ENCODE results near the gene GBX1. TPM values are rescaled to one million over a fixed set of nuclear protein-coding genes. Genes with fewer than 3 reads are reported as not detected.

The GBX1 gene
- total RNA-seq, 1 experiment from 2014 or later, result not detected

DNA sequence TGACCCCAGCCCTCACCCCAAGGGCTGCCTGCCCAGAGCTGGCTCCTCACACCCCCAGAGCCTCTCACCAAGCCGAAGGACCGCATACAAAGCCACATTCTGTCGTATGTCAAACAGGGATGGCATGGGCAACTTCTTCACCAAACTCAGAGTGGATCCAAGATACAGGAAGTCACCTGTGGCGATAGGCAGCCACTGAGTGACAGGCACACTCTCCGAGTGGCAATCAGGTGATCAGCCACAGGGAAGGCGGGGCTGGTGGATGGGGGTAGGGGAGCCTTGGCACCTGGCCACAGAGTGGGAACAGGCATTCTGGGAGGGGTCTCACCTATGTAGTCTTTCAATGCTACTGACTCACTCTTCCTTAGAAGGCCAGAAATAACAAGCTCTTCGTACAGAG lies 26.7 kb upstream of the GBX1 start:
- no peak for DNase-seq (ENCODE audit: low read depth)

DNA sequence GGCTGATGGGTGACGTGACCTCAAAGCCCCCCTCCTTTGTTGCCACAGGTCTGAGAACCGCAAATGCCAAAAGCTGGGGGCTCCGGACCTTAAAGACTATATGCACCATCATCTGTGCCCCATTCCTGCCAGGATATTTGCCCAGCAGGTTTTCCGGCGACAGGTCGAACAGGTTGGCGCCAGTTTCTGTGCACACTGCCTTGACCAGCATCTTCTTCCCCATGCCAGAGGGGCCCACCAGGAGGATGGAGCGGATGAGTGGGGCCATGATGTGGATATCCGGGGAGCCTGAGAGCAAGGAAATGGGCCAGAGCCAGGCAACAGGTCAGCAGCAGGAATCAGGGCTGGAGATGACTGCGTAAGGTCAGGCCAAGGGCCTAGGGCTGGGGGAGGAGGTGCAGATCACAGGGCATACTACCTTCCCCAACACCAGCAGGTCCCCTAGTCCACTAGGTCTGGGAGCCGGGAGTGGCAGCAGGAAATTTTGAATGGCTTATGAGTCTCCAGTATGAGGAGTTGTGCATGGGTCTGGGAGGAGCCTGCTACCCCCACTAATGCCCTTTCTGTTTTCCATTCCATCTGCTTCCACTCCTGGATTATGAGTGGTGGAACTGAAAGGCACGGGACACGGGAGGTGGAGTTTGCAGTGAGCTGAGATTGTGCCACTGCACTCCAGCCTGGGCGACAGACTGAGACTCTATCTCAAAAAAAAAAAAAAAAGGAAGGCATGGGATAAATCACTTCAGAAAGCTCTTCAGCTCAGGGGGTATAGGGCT lies 25.9 kb upstream of the GBX1 start:
- no peak for DNase-seq (ENCODE audit: low read depth)

DNA sequence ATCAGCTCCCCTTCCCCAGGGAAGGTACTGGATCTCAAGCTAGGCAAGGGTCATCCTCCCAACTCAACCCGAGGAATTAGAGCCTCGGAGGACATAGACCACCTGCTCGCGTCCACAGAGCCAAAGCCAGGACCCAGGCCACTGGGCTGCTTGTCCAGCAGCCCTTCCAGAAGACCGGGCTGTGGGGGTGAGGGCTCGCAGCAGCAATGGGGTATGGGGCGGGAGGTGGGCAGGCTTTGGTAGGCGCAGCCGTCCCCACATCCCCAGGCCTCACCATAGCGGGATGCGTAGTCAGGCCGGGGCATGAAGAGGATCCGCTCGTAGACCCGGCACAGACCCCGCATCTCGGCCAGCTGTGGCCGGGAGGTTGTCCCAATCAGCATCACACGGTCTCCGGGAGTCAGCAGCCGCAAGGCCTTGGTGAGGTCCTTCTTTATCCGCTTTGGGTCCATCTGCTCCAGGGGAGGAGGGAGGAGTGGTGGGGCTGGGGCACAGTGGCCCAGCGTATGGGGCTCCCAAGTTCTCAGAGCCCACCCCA lies 24.6 kb upstream of the GBX1 start:
- no peak for DNase-seq (ENCODE audit: low read depth)

DNA sequence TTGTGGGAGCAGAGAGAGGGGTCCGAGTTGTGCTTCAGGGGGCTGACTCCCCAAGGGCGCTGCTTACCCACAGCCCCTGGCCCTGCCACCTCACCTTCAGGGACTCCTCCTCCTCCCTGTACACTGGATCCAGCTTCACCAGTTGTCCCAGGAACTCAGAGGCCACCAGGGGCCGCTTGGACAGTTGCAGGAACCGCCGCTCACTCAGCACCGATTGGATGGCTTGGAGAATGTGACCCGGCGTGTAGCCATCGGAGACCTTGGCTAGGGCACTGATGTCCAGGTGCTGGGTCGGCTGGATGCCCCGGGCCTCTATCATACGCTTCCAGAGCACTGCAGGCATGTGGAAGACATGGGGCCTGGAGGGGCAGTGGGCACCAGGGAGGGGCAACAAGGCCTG lies 24.1 kb upstream of the GBX1 start:
- DNase-seq (ENCODE audit: low read depth), result no peak

DNA sequence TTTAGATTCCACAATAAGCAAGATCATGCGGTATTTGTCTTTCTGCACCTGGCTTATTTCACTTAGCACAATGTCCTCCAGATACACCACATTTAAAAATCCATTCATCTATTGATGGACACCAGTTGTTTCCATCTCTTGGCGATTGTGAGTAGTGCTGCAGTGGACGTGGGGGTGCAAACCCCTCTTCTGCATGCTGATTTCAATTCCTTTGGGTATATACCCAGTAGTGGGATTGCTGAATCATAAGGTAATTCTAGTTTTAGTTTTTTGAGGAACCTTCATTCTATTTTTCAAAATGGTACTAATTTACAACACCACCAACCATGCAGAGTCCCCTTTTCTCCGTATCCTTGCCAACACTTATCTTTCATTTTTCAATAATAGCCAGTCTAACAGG lies 21.5 kb upstream of the GBX1 start:
- no peak for DNase-seq (ENCODE audit: low read depth)

DNA sequence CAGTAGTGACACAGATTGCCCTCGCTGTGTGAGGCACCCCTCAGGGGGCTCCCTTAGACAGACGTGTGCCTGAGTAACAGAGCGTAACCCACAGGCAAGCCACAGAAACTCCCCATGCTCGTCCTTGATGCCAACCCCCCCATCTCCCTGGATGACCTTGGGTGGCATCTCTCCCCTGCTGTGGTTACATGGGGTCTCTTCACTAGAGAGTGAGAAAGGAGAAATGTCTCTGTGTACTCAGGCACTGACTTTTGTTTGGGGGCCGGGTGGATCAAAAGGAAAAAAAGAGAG lies 20.7 kb upstream of the GBX1 start:
- no peak for DNase-seq (ENCODE audit: low read depth)

DNA sequence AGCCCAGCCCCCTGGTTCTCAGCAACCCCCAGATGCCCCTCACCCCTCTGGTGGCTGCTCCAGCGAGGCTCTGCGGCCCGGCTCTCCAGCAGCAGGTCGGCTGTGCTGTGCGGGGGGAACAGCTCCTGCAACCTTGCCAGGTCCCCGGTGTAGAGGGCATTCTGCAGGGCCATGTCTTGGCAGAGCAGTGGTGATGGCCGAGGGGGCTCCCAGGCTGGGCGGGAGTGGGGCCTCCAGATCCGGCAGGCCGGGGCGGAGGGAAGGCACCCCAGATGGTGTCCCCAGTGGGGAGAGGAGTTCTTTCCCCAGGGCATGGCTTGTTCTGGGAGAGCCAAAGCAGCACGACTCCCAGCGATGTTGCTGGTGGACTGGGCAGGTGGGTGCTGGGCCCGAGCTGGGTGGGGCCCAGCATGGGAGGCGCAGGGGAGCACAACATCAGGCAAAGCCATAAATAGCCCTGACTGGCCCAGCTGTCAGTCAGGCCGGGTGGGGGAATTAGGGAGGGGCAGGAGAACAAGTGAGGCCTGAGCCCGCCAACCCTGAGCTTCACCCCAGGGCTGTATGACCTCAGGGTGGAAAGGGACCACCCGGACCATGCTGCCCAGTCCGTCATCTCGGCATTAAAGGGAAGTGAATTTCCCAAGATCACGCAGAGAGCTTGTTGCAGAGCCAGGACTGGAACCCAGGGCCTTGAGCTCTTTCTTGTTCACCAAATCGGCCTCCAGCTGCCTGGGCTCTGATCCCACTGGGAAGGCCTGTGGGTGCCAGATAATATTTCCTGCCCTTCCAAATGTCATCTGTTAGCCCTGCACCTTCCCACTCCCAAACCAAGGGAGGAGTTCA lies 20.1 kb upstream of the GBX1 start:
- no peak for DNase-seq (ENCODE audit: low read depth)

DNA sequence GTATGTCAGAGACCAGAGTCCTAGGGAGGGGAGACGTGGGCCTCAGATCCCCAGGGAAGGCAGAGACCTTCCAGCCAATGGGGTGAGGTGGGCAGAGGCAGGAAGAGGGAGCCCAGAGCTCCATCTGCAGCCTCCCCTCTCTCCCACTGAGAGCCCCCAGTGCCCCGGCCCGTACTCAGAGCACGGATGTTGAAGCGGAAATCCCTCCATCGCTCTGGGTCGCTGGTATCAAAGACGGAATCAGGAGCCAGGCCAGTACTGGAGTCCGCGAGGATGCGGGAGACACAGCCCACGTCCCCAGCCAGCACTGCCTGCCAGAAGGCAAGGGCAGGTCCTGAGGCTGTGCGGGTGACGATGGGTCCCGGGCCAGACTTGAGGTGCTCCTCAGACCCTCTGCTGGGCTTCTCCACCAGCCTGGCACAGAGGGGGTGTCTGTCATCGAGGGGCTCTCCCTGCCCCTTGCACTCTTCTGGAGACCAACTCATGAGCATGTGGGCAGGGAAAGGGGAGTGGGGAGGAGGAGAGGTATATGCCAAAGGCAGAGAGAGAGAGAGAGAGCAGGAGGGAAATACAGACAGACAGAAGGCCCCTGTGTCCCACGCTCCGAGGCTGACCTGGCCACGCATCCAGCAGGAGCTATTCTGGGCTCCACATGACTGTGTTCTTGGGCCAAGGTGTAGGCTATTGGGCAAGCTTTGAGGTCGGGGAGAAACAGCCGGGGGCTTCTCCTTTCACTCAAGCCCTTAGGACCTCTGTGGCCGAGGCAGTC lies 19.3 kb upstream of the GBX1 start, which contains the start of gene ASB10:
Gene ASB10, minus strand, starts transcription at position 611 of the 769 bp plus-strand sequence. Its CDS starts 120 bp downstream, at position 491.
- DNase-seq (ENCODE audit: low read depth), result no peak

DNA sequence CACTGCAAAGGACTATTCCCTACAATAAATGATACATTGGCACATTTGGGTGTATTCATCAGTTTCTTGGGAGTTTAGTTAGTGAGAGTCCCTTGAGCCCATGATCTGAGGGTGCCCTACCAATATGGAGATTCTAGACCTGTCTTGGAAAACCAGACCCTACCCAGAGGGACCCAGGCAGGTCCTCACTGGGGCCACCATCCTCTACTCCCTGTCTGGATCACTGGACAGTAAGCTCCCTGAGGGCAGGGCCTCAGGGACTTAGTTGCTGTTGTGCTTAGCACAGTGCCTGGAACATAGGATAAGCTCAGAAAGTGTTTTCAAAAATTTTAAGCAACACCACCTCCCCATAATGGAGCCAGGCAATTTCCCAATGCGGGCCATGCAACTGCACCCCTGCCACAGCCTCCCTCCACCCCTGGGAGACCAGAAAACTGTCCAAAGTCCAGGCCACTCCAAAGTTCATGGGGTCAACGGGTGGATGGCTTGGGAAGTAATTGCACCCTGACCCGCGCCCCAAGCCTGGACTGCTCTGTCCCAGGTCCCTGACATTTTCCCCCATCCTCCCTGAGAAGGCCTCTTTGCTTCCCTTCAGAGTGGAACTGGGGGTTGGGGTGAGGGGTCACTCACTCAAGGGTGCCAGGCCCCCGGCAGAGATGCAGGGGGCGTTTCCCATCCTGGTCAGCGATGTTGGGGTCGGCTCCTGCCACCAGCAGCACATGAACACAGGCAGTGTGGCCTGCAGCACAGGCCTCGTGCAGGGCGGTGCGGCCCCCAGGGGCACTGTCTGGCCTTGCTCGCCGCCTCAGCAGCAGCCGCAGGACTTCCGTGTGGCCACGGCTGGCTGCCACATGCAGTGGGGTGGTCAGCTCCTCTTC lies 18.5 kb upstream of the GBX1 start:
- no peak for DNase-seq (ENCODE audit: low read depth)

DNA sequence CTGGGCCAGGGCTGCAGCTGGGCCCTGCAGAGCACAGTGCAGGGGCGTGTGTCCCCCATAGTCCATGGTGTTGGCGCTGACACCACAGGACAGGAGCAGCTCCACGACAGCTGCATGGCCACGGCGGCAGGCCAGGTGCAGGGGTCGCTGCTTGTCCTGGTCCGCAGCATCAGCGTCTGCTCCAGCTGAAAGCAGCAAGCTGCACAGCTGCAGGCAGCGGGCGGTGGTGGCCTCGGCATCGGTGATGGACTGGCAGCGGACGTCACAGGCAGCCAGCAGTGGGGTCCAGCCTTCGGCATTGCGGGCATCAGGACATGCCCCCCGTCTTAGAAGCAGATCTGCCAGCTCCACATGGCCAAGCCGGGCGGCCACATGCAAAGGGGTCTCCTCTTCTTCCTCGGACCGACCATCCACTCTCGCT lies 13.5 kb upstream of the GBX1 start:
- no peak for DNase-seq (ENCODE audit: low read depth)

DNA sequence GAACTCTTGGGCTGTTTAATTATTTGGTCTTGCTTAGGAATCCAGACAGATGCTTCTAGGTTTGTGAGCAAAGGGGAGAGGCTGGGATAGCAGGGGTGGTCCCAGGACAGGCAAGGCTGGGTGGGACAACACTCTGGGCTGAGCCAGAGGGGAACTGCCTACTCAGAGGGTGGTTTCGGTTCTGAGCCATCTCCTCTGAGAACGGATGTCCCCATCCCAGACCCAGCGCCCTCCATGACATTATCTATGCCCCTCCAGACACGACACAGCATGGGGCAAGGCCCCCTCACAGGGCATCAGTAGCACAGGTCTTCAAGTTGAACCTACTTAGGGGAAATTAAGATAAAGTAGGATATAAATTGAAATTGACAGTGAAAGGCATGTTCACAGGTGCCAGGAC lies 12.5 kb upstream of the GBX1 start:
- no peak for DNase-seq (ENCODE audit: low read depth)

DNA sequence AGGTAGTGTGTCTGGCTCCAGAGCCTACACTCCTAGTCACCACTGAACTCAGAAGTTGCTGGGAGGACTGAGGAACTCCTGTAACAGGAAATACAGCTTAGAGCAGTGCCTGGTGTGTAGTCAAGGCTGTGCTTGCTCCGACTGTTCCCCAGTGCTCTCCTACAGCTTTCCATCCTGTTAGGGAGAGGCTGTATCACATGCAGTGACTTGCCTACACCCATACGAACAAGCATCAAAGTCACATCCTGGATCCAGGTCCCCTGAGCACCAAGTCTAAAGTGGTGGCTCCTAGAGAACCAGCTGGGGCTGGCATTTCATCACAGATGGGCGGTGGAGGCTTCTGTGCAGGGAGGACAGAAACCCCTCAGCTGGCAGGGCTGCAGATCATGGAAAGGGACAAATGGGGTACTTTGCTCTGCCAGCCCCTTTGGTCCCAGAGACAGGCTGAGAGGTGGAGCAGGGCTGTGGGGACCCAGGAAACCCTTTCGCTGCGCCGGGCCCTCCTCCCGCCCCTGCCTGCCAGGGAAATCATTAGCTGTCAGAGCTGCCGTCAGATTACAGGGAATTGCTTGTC lies 11.9 kb upstream of the GBX1 start:
- DNase-seq (ENCODE audit: low read depth), result no peak

DNA sequence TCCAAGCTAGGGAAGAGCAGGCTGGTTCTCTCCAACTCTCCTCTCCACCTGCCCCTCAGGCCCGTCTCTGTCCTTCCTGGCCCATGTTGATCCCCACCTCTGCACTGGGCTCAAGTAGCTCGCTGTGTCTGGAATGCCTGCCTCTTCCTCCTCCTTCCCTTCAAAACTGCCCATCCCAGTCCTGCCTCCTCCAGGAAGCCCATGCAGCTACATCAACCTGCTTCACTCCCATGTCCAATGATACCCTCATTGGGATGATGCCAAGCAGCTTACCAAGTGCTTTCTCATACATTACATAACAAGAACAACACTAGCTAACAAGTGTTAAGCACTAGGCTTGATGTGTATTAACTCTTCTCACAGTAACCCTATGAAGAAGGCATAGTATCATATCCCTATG lies 11.3 kb upstream of the GBX1 start:
- no peak for DNase-seq (ENCODE audit: low read depth)

DNA sequence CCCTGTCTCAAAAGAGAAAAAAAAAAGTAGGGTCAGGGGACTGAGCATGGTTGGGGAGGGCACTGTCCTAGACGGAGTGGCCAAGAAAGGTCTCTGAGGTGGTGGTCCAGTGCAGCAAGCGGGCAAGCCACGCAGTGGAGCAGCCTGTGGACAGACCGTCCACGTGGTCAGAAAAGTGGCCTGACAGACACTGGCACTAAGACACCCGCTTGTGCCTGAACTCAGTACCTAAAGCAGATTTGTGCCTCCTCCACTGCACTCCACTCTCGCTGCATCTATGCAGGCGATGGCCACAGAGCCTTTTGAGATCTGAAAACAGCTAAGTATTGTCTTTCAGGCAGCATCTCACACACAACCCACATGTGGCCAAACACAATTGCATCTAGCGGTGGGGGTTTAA lies 10.7 kb upstream of the GBX1 start:
- DNase-seq (ENCODE audit: low read depth), result no peak

DNA sequence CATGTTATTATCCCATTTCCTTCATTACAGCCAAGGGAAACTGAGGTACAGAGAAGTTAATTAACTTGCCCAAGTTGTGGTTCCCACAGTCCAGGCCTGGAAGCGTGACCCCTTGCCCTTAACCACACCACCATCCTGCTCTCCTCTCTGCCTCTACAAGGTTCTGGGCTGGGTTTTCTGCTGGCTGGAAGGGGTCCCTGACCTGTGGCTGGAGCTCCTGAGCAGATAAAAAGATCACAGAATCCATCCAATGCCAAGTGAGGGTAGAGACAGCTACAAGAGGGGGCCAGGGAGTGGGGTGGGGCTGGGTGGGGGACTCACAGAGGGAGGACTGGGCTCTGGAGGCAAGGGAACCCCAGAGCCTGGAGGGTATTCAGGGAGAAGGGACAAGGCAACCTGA lies 9.8 kb upstream of the GBX1 start:
- DNase-seq (ENCODE audit: low read depth), result no peak

DNA sequence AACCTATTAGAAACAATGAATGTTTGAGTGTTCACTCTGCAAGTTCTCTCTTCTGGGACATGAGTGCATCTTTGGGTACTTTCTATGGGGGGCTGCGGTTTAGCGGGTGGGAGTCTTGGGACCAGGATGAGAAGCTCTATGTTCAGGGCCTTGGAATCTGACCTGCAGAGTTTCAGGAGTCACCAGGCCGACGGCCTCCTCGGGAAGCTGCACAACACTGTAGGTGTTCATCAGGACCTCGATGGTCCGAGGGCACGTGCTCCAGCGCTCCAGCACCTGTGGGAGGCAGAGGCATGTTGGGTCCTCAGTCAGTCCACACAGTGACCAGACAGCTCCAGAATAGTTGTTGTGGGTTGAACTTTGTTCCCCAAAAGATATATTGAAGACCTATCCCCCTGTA lies 8.9 kb upstream of the GBX1 start:
- no peak for DNase-seq (ENCODE audit: low read depth)

DNA sequence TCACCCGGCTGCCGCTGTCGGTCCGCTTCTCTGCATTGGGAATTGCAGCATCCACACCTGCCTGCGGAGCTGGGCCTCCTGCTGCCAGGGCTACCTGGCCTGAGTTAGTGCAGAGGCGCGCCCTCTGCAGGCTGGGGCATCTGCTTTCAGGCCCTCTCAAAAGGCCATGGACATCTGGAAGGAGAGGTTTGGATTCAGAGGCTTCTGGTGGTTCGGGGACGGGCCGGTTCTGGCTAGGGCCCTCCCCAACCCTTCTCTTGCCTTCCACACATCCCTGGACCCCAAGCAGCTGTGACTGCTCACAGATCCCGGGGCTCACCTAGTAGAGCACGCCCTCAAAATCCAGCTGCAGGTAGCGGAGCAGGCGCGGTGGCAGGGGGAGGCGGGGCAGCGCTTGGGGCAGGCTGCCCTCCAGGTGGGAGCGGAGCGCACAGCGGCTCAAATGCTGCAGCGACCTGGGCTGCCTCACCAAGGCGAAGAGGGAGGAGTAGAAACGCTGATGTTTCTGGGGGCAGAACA lies 8.4 kb upstream of the GBX1 start:
- no peak for DNase-seq (ENCODE audit: low read depth)

DNA sequence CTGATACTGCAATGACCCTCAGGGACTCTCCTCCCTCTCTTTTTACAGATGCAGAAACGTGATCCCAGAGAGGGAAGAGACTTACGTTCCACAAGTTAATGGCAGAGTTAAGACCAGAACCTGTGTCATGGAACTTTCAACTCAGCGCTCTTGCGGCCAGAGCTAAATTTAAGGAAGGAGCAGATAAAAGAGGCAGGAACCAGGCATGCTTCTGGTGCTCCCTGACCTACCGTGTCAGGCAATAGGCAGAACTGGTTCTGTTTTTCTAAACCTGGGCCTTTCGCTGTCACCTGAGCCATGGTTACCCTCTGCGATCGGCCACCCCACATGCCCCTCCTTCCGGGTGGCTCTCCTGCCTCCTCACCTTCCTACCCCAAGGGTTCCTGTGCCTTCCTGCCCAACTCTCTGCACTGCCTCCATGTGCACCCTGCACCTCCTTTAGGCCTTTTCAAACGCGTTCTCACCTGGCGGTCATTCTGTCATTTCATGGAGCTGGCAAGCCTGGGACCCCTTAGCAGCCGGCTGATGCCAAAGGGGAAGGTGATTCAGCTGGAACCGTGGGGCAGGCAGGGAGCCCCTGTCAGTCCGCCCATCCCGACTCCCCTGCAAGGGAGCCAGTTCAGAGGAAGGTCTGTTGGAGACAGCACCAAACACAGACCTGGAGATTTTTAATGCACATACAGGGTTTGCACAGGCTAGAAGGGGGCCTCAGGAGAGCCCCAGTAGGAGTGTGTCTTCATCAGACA lies 7.7 kb upstream of the GBX1 start:
- no peak for DNase-seq (ENCODE audit: low read depth)

DNA sequence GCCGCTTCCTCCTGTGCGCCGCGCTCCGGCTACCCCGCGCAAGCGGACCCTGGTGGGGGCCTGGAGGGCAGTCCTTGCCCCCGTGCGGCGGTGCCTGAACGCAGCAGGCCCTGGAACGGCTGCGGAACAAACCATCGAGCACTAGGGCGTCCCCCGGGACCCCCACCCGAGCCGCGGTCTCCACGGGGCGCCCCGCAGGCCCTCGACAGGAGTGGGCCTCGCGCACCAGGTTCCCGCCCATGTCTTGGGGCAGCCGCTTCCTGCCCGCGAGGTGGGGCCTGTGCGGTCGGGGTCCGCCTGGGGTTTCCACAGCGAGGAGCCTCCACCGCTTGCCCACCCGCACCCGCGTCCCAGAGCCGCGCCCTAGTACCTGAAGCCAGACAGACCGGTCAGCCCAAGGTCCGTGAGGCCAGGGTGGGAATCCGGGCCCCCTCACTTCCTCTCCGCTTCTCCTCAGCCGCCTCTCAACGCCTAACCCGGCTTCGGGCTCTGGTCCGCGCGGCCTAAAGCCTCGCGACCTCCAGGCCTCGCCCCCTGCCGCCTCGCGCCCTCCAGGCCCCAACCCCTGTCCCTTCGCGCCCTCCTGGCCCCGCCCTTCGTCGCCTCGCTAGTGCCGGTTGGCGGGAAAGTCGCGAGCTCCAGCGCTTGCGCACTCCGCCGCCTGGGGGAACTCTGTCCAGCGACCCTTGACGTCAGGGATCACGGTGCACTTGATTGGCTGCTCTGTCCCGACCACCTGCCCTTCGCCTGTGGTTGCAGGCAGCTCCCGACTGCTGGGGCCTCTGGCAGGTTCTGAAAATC lies 7.0 kb upstream of the GBX1 start:
- DNase-seq (ENCODE audit: low read depth), result no peak

All from HT1080 (cell line).